ENCODE results near the gene GNB5.

Gene GNB5

GRCh38 chr15:52154896-52155865 lies 36.0 kb downstream of the GNB5 start:
- Histone ChIP-seq H3K9ac (ENCODE audit: low read depth, low read length) (no peak overlapping the region), H3K27ac (ENCODE audit: low read depth, low read length) (no peak overlapping the region), H3K4me3 (ENCODE audit: low read depth, low read length) (no peak overlapping the region), H3K4me1 (ENCODE audit: control insufficient read depth, insufficient read depth, low read length) (no peaks in the 10 kb centered on the region), H3K9me3 (ENCODE audit: control insufficient read depth, insufficient read depth, low read length) (no peaks in the 10 kb centered on the region), H3K36me3 (ENCODE audit: control insufficient read depth, insufficient read depth, low read length) (peaks cover 18% of the 10 kb centered on the region), H3K27me3 (ENCODE audit: control insufficient read depth, insufficient read depth, low read length) (no peaks in the 10 kb centered on the region)

- Histone ChIP-seq H3K9me3 (ENCODE audit: control insufficient read depth, insufficient read depth, low read length) (no peaks in the 10 kb centered on the region), H3K9ac (ENCODE audit: low read depth, low read length) (no peak overlapping the region), H3K27ac (ENCODE audit: low read depth, low read length) (no peak overlapping the region), H3K4me1 (ENCODE audit: control insufficient read depth, insufficient read depth, low read length) (no peaks in the 10 kb centered on the region), H3K4me3 (ENCODE audit: low read depth, low read length) (no peak overlapping the region), H3K27me3 (ENCODE audit: control insufficient read depth, insufficient read depth, low read length) (no peaks in the 10 kb centered on the region), H3K36me3 (ENCODE audit: control insufficient read depth, insufficient read depth, low read length) (peaks cover 27% of the 10 kb centered on the region)
Measured at GRCh38 chr15:52153900-52154895, 37.0 kb downstream of the GNB5 start.

- no peak overlapping the region for H3K9ac ChIP-seq (ENCODE audit: low read depth, low read length)
- H3K4me3 ChIP-seq (ENCODE audit: low read depth, low read length): no peak overlapping the region
- H3K9me3 ChIP-seq (ENCODE audit: control insufficient read depth, insufficient read depth, low read length): no peaks in the 10 kb centered on the region
Measured at GRCh38 chr15:52151353-52151752, 39.8 kb downstream of the GNB5 start.

GRCh38 chr15:52150871-52151270 lies 40.3 kb downstream of the GNB5 start:
- H3K27ac ChIP-seq (ENCODE audit: low read depth, low read length): no peak overlapping the region
- no peaks in the 10 kb centered on the region for H3K4me1 ChIP-seq (ENCODE audit: control insufficient read depth, insufficient read depth, low read length)
- H3K36me3 ChIP-seq (ENCODE audit: control insufficient read depth, insufficient read depth, low read length): peaks cover 50% of the 10 kb centered on the region

More at GRCh38 chr15:52151353-52151752, 39.8 kb downstream of the GNB5 start:
- peaks cover 49% of the 10 kb centered on the region for H3K36me3 ChIP-seq (ENCODE audit: control insufficient read depth, insufficient read depth, low read length)
- H3K4me1 ChIP-seq (ENCODE audit: control insufficient read depth, insufficient read depth, low read length): no peaks in the 10 kb centered on the region
- no peaks in the 10 kb centered on the region for H3K27me3 ChIP-seq (ENCODE audit: control insufficient read depth, insufficient read depth, low read length)
- H3K27ac ChIP-seq (ENCODE audit: low read depth, low read length): no peak overlapping the region

GRCh38 chr15:52150043-52150825 lies 41.0 kb downstream of the GNB5 start:
- Histone ChIP-seq H3K9me3 (ENCODE audit: control insufficient read depth, insufficient read depth, low read length) (no peaks in the 10 kb centered on the region), H3K4me3 (ENCODE audit: low read depth, low read length) (no peak overlapping the region), H3K27me3 (ENCODE audit: control insufficient read depth, insufficient read depth, low read length) (no peaks in the 10 kb centered on the region), H3K4me1 (ENCODE audit: control insufficient read depth, insufficient read depth, low read length) (no peaks in the 10 kb centered on the region), H3K9ac (ENCODE audit: low read depth, low read length) (no peak overlapping the region), H3K27ac (ENCODE audit: low read depth, low read length) (no peak overlapping the region), H3K36me3 (ENCODE audit: control insufficient read depth, insufficient read depth, low read length) (peaks cover 53% of the 10 kb centered on the region)

More at GRCh38 chr15:52150871-52151270, 40.3 kb downstream of the GNB5 start:
- H3K9ac ChIP-seq (ENCODE audit: low read depth, low read length): no peak overlapping the region
- no peaks in the 10 kb centered on the region for H3K9me3 ChIP-seq (ENCODE audit: control insufficient read depth, insufficient read depth, low read length)
- no peaks in the 10 kb centered on the region for H3K27me3 ChIP-seq (ENCODE audit: control insufficient read depth, insufficient read depth, low read length)
- H3K4me3 ChIP-seq (ENCODE audit: low read depth, low read length): no peak overlapping the region

GRCh38 chr15:52148403-52148802 lies 42.8 kb downstream of the GNB5 start:
- Histone ChIP-seq H3K36me3 (ENCODE audit: control insufficient read depth, insufficient read depth, low read length) (peaks cover 65% of the 10 kb centered on the region), H3K27me3 (ENCODE audit: control insufficient read depth, insufficient read depth, low read length) (no peaks in the 10 kb centered on the region), H3K9me3 (ENCODE audit: control insufficient read depth, insufficient read depth, low read length) (no peaks in the 10 kb centered on the region), H3K4me3 (ENCODE audit: low read depth, low read length) (no peak overlapping the region), H3K4me1 (ENCODE audit: control insufficient read depth, insufficient read depth, low read length) (no peaks in the 10 kb centered on the region), H3K9ac (ENCODE audit: low read depth, low read length) (no peak overlapping the region), H3K27ac (ENCODE audit: low read depth, low read length) (no peak overlapping the region)

GRCh38 chr15:52146776-52147175 lies 44.4 kb downstream of the GNB5 start:
- Histone ChIP-seq H3K4me1 (ENCODE audit: control insufficient read depth, insufficient read depth, low read length) (no peaks in the 10 kb centered on the region), H3K9ac (ENCODE audit: low read depth, low read length) (no peak overlapping the region), H3K9me3 (ENCODE audit: control insufficient read depth, insufficient read depth, low read length) (no peaks in the 10 kb centered on the region), H3K4me3 (ENCODE audit: low read depth, low read length) (no peak overlapping the region), H3K36me3 (ENCODE audit: control insufficient read depth, insufficient read depth, low read length) (peaks cover 58% of the 10 kb centered on the region), H3K27me3 (ENCODE audit: control insufficient read depth, insufficient read depth, low read length) (no peaks in the 10 kb centered on the region), H3K27ac (ENCODE audit: low read depth, low read length) (no peak overlapping the region)

GRCh38 chr15:52146261-52146660 lies 44.9 kb downstream of the GNB5 start:
- H3K36me3 ChIP-seq (ENCODE audit: control insufficient read depth, insufficient read depth, low read length): peaks cover 54% of the 10 kb centered on the region
- H3K9ac ChIP-seq (ENCODE audit: low read depth, low read length): no peak overlapping the region
- H3K9me3 ChIP-seq (ENCODE audit: control insufficient read depth, insufficient read depth, low read length): no peaks in the 10 kb centered on the region
- H3K27ac ChIP-seq (ENCODE audit: low read depth, low read length): no peak overlapping the region
- H3K4me3 ChIP-seq (ENCODE audit: low read depth, low read length): no peak overlapping the region
- no peaks in the 10 kb centered on the region for H3K27me3 ChIP-seq (ENCODE audit: control insufficient read depth, insufficient read depth, low read length)
- no peaks in the 10 kb centered on the region for H3K4me1 ChIP-seq (ENCODE audit: control insufficient read depth, insufficient read depth, low read length)

GRCh38 chr15:52144656-52145178 lies 46.5 kb downstream of the GNB5 start:
- Histone ChIP-seq H3K4me3 (ENCODE audit: low read depth, low read length) (no peak overlapping the region), H3K27me3 (ENCODE audit: control insufficient read depth, insufficient read depth, low read length) (no peaks in the 10 kb centered on the region), H3K36me3 (ENCODE audit: control insufficient read depth, insufficient read depth, low read length) (peaks cover 42% of the 10 kb centered on the region), H3K9me3 (ENCODE audit: control insufficient read depth, insufficient read depth, low read length) (no peaks in the 10 kb centered on the region), H3K27ac (ENCODE audit: low read depth, low read length) (no peak overlapping the region), H3K9ac (ENCODE audit: low read depth, low read length) (no peak overlapping the region), H3K4me1 (ENCODE audit: control insufficient read depth, insufficient read depth, low read length) (peaks cover 7% of the 10 kb centered on the region; the same call in 1 of the 2 replicates)

- Histone ChIP-seq H3K9me3 (ENCODE audit: control insufficient read depth, insufficient read depth, low read length) (no peaks in the 10 kb centered on the region), H3K36me3 (ENCODE audit: control insufficient read depth, insufficient read depth, low read length) (peaks cover 37% of the 10 kb centered on the region), H3K4me1 (ENCODE audit: control insufficient read depth, insufficient read depth, low read length) (peaks cover 9% of the 10 kb centered on the region; the same call in 1 of the 2 replicates), H3K4me3 (ENCODE audit: low read depth, low read length) (no peak overlapping the region), H3K9ac (ENCODE audit: low read depth, low read length) (no peak overlapping the region), H3K27me3 (ENCODE audit: control insufficient read depth, insufficient read depth, low read length) (no peaks in the 10 kb centered on the region), H3K27ac (ENCODE audit: low read depth, low read length) (no peak overlapping the region)
Measured at GRCh38 chr15:52143873-52144272, 47.3 kb downstream of the GNB5 start.
